SKM-1 treated with dmso at 0.1 percent for 144 hours (cell line): ENCODE measurements around the gene LIPH.
"Not testable (repeated sequence)": the region's sequence is repeated elsewhere in the genome, so short reads cannot be mapped to it uniquely, and the experiment has no call there.

ENCODE experiments used
- DNase-seq: peaks from one replicate; lab custom pipeline; 2025; ENCODE audit not compliant: unreplicated experiment; lab: John Stamatoyannopoulos, UW

LIPH gene

GRCh38 chr3:185490241-185490640 lies 62.1 kb downstream of the LIPH start:
- no peak for DNase-seq

DNA sequence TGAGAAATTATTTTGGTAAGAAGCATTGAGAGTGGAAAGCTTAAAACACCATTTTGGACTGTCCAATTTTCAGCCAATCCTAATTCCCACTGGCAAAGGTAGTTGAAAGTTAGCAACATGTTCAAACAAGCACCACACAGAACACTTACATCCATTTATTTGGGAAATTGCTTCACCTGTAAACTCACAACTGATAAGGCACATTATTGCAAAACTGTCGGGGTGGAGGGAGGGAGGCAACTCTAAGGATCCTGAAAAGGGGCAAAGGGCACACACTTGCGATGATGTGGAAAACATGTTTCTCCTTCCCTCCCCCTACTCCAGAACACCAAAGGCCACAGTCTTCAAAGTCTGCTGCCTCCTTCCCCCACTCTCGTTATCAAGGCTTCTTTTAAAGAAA lies 62.9 kb downstream of the LIPH start:
- DNase-seq, result no peak

- DNase-seq, result no peak
These were observed 63.9 kb downstream of the LIPH start for GRCh38 chr3:185488465-185488864.

DNA sequence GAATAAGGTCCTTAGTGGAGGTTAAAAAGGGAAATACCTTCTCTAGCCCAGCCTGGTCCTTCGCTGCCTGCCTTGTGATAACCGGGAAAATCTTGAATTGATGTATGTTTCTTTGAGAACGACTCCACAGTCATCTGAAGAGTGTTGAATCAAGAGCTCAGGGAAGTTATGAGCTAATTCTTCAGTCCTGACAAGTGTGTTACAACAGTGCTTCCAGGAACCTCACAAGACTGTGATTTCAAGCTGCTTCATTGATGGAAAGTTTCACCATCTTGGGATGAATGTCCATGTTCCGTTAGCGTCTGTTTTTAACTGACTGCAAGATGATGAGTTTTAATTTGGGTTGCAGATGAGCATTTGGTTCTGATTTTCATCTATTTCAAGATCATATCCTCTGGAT lies 66.0 kb downstream of the LIPH start:
- no peak for DNase-seq

GRCh38 chr3:185484296-185484695 lies 68.1 kb downstream of the LIPH start:
- DNase-seq, result no peak

- no peak for DNase-seq
These were observed 72.9 kb downstream of the LIPH start for GRCh38 chr3:185479373-185479945.

DNA sequence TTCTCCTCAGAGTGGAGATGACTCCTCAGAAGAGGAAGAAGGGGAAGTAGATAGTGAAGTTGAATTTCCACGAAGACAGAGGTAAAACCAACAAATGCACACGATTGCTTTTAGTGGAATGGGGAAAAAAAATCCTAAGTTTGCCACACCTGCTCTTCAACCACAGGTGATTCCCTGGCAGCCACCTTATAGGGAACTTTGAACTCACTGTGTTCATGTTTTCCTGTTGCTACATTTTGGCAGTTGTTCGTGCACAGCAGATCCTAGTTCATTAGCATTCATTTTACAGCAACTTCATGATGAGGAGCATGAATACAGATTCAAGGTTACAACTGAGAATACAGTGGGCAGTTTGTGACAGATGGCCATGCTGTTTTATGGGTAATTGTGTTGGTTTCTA lies 75.1 kb downstream of the LIPH start:
- no peak for DNase-seq

- not testable (repeated sequence) for DNase-seq
These were observed 77.5 kb downstream of the LIPH start for GRCh38 chr3:185474922-185475321.

- no peak for DNase-seq
These were observed 79.0 kb downstream of the LIPH start for GRCh38 chr3:185473290-185473815.

- no peak for DNase-seq
These were observed 82.1 kb downstream of the LIPH start for GRCh38 chr3:185470323-185470722.

GRCh38 chr3:185469542-185469941 lies 82.8 kb downstream of the LIPH start:
- no peak for DNase-seq

- DNase-seq, result not testable (repeated sequence)
These were observed 86.3 kb downstream of the LIPH start for GRCh38 chr3:185466123-185466522.

DNA sequence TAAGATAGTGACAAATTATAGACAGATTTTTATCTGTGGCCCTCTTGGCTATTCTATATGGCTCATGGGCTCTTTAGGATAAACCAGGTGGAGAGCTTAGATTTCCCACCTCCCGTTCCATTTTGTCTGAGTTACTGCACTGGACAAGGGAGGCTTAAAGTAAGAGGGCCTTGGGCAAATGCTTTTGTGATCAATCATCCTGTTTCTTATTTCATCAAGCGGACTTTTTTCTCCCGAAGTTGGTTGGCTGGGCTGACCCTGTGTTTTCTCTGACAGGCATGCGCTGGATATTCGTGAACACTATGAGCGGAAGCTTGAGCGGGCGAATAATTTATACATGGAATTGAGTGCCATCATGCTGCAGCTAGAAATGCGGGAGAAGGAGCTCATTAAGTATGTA lies 86.9 kb downstream of the LIPH start:
- no peak for DNase-seq

GRCh38 chr3:185460719-185461350 lies 91.6 kb downstream of the LIPH start:
- DNase-seq, result no peak

- no peak for DNase-seq
These were observed 92.1 kb downstream of the LIPH start for GRCh38 chr3:185460309-185460708.

GRCh38 chr3:185457376-185457775 lies 95.0 kb downstream of the LIPH start:
- no peak for DNase-seq
